Fibroblast of peridontal ligament (primary cell): ENCODE data around the gene NDUFS3.
"Not testable (repeated sequence)": the region's sequence is repeated elsewhere in the genome, so short reads cannot be mapped to it uniquely, and the experiment has no call there.

ENCODE experiments used
- DNase-seq: peaks from one replicate; pipeline ENCODE4 v3.0.0-alpha.2; 2010; ENCODE audit errors: extremely low read depth

The NDUFS3 gene

GRCh38 chr11:47560426-47560825, 18.4 kb upstream of the NDUFS3 start:
- peak; percentile 80 for DNase-seq

DNA sequence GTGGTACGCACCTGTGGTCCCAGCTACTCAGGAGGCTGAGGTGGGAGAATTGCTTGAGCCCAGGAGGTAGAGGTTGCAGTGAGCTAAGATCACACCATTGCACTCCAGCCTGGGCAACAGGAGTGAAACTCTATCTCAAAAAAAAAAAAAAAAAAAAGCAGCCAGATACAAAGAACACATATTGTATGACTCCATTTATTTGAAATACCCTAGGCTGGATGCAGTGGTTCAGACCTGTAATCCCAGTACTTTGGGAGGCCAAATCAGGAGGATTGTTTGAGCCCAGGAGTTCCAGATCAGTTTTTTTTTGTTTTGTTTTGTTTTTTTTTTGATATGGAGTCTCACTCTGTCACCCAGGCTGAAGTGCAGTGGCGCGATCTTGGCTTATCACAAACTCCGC, 16.5 kb upstream of the NDUFS3 start:
- DNase-seq, result not testable (repeated sequence)

GRCh38 chr11:47564366-47564765, 14.5 kb upstream of the NDUFS3 start:
- DNase-seq, result not testable (repeated sequence)

GRCh38 chr11:47564933-47565339, 13.9 kb upstream of the NDUFS3 start:
- DNase-seq, result no peak

DNA sequence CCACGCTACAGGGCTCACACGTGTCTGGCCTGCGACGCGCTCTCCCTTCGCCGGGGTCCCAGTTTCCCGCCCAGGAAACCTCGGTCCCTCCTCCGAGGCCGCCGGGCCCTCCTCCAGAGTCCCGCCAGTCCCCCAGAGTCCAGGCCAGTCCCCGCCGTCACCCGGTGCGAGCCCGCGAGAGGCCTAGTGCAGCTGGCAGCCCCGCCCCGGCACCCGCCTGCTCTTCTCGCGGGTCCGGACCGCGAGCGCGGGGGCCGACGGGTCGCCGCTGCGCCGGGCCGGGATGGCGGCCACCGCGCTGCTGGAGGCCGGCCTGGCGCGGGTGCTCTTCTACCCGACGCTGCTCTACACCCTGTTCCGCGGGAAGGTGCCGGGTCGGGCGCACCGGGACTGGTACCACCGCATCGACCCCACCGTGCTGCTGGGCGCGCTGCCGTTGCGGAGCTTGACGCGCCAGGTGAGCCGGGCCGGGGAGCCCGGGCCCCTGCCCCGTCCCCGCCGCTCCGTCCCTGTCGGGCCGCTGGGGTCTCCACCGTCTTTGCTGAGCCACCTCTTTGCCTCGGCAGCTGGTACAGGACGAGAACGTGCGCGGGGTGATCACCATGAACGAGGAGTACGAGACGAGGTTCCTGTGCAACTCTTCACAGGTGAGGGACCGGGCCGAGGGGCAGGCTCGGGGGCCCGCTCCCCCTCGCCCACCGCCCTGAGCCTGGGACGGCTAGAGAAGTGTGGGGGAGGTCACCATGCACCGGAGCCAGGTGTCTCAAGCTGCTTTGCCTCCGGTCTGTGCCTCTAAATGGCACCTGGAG, 13.3 kb upstream of the NDUFS3 start, which contains the start of gene PTPMT1:
Gene PTPMT1, plus strand, starts transcription at position 260 of the 809 bp plus-strand sequence. Its CDS starts 24 bp downstream, at position 284.
- peak; percentile 50 for DNase-seq

- DNase-seq, result no peak
These were observed 12.7 kb upstream of the NDUFS3 start for GRCh38 chr11:47566149-47566698.

GRCh38 chr11:47569646-47570045, 9.2 kb upstream of the NDUFS3 start:
- DNase-seq, result no peak

GRCh38 chr11:47570651-47571356, 8.1 kb upstream of the NDUFS3 start:
- DNase-seq, result no peak

DNA sequence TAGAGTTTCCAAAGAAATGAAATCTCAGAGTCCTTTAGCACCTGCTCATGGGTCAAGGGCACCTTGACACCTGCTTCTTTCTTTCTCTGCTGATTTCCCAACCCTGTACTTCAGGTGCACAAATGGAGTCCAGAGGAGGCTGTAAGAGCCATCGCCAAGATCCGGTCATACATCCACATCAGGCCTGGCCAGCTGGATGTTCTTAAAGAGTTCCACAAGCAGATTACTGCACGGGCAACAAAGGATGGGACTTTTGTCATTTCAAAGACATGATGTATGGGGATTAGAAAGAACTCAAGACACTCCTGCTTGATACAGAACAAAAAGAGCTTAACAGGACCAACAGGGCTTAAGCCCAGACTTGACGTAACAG, 7.5 kb upstream of the NDUFS3 start:
- no peak for DNase-seq

- DNase-seq, result peak; percentile 51
These were observed 7.0 kb upstream of the NDUFS3 start for GRCh38 chr11:47571895-47572294.

GRCh38 chr11:47572715-47573255, 6.1 kb upstream of the NDUFS3 start:
- no peak for DNase-seq

DNA sequence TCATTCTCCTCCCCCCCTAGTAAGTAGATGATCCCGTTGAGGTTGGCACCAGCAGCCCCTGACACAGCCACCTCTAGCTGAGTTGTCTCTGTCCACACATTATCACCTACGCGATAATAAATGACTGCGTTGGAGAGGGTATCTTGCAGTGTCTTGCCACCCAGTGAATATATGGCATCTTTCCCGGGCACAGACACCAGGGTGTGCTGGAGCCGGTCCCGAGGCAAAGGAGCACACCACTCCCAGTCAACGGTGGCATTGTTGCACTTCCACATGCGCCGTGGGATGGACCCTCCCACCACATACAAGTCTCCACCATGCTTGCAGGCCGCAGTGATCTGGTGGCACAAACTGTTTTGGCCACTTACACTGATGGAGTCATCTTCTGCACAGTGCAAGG, 5.6 kb upstream of the NDUFS3 start:
- DNase-seq, result no peak

DNA sequence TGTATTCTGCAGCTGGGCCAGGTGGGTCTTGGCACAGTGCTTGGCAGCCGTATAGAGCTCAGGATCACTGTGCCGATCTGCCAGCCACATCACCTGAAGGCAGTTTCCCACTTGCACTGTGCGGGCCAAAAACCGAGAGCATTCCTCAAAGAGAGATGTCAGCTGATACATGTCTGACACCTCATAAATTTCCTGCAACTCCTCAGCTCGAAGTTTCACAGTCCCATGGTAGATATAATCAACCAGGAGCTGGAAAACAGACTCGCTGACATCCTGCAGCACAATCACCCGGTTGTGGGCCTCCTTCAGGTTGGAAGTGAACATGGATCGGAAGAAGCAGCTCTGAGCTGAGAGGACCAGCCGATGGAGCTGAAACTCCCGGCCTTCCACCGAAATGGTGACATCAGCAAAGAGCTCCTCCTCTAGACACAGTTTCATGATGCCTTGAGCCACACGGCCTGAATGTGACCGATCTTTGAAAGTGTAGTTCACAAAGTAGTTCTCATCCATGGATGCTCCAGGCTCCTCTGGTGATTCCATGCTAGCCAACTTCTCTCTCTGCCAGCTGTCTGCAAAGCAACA, 1.3 kb upstream of the NDUFS3 start:
- DNase-seq, result no peak

- no peak for DNase-seq
These were observed 5.0 kb downstream of the NDUFS3 start for GRCh38 chr11:47583844-47584243.

GRCh38 chr11:47586098-47586855, 7.4 kb downstream of the NDUFS3 start, which contains the start of gene FAM180B:
FAM180B (plus strand) TSS chr11:47586678; CDS start chr11:47586769, 91 bp downstream.
- DNase-seq, result no peak

GRCh38 chr11:47587039-47587716, 8.3 kb downstream of the NDUFS3 start:
- no peak for DNase-seq

- no peak for DNase-seq
These were observed 9.0 kb downstream of the NDUFS3 start for GRCh38 chr11:47587723-47588326.

DNA sequence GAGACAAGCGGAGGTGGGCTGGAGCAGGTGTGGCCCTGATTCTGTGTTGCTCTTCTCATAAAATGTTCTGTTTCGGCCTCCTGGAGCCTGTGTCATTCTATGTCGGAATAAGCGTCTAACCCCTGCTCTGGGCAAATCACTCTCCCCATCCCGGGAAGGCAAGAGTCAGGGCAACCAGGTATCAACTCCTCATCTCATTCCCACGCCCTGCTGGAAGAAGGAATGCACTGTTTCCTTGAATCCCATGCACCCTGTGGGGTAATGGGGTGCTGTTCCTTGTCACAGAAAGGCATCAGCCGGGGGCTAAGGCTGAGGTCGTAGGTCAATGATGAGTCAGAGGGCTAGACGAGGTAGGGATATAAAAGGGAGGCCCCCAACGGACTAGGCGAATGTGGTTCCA, 10.2 kb downstream of the NDUFS3 start:
- DNase-seq, result no peak

DNA sequence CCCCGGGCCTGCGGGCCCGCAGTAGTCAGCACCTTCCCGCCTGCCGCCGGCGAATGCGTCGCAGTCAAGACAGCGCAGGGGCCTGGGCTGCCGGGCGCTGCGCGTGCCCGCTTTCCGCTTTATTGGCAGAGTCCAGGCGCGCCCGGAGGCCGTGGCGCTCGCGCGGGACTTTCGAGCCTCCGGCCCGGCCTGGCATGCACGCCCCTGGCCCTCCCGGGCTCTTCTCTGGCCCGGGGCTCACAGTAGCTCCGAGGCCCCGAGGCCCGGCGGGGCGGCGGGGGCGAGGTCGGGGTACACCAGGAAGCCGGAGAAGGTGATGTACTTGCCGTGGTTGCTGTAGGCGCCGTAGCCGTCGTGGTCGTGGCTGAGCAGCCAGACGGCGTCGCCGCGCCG, 10.7 kb downstream of the NDUFS3 start:
- no peak for DNase-seq
